ENCODE data around the gene C1orf74.

Gene C1orf74

GRCh38 chr1:209749670-209750323 is 34.6 kb downstream of the C1orf74 start:
- Histone ChIP-seq H3K4me1 (peaks cover 3% of the 10 kb centered on the region; the same call in 1 of the 2 replicates), H3K4me3 (ENCODE audit: low read depth, low read length) (no peak overlapping the region), H3K27me3 (no peaks in the 10 kb centered on the region), H3K36me3 (no peaks in the 10 kb centered on the region), H3K9me3 (no peaks in the 10 kb centered on the region)
- DNase-seq = peak; percentile 39
- no peak for TF ChIP-seq CTCF (IDR thresholded peaks at IDR 0.05; ENCODE audit: low read depth, low read length)

GRCh38 chr1:209749205-209749604 is 35.2 kb downstream of the C1orf74 start:
- TF ChIP-seq CTCF (IDR thresholded peaks at IDR 0.05; ENCODE audit: low read depth, low read length) = no peak

GRCh38 chr1:209748620-209749019 is 35.7 kb downstream of the C1orf74 start:
- no peaks in the 10 kb centered on the region for H3K9me3 ChIP-seq
- no peak for DNase-seq
- peaks cover 3% of the 10 kb centered on the region; the same call in 1 of the 2 replicates for H3K4me1 ChIP-seq
- no peak overlapping the region for H3K4me3 ChIP-seq (ENCODE audit: low read depth, low read length)
- H3K27me3 ChIP-seq = no peaks in the 10 kb centered on the region
- no peaks in the 10 kb centered on the region for H3K36me3 ChIP-seq
- no peak for TF ChIP-seq CTCF (IDR thresholded peaks at IDR 0.05; ENCODE audit: low read depth, low read length)

More at GRCh38 chr1:209749205-209749604, 35.2 kb downstream of the C1orf74 start:
- Histone ChIP-seq H3K36me3 (no peaks in the 10 kb centered on the region), H3K4me1 (peaks cover 3% of the 10 kb centered on the region; the same call in 1 of the 2 replicates), H3K9me3 (no peaks in the 10 kb centered on the region), H3K27me3 (no peaks in the 10 kb centered on the region), H3K4me3 (ENCODE audit: low read depth, low read length) (no peak overlapping the region)
- DNase-seq = no peak

GRCh38 chr1:209747580-209748262 is 36.6 kb downstream of the C1orf74 start:
- Histone ChIP-seq H3K9me3 (no peaks in the 10 kb centered on the region), H3K4me3 (ENCODE audit: low read depth, low read length) (no peak overlapping the region), H3K36me3 (no peaks in the 10 kb centered on the region), H3K27me3 (no peaks in the 10 kb centered on the region), H3K4me1 (peaks cover 3% of the 10 kb centered on the region; the same call in 1 of the 2 replicates)
- peak; percentile 71 for TF ChIP-seq CTCF (IDR thresholded peaks at IDR 0.05; ENCODE audit: low read depth, low read length)
- peak; percentile 82 for DNase-seq

- Histone ChIP-seq H3K27me3 (no peaks in the 10 kb centered on the region), H3K9me3 (no peaks in the 10 kb centered on the region), H3K4me1 (peaks cover 3% of the 10 kb centered on the region; the same call in 1 of the 2 replicates), H3K36me3 (no peaks in the 10 kb centered on the region), H3K4me3 (ENCODE audit: low read depth, low read length) (no peak overlapping the region)
- no peak for TF ChIP-seq CTCF (IDR thresholded peaks at IDR 0.05; ENCODE audit: low read depth, low read length)
- DNase-seq = no peak
These were observed 37.8 kb downstream of the C1orf74 start for GRCh38 chr1:209746451-209747165.

Data from BE2C (cell line).